Epithelial cell of proximal tubule (primary cell): ENCODE measurements around the gene GPR32. TPM values are rescaled to one million over a fixed set of nuclear protein-coding genes. Genes with fewer than 3 reads are reported as not detected.
"Not testable (repeated sequence)": the region's sequence is repeated elsewhere in the genome, so short reads cannot be mapped to it uniquely, and the experiment has no call there.

Experiments
- DNase-seq: peaks from one replicate; pipeline ENCODE4 v3.0.0-alpha.2; 2011; ENCODE audit warnings: low read depth
- H3K4me3 ChIP-seq: 2 replicates; pipeline ENCODE4 v1.5.1; 2011; ENCODE audit warnings: low read depth, mild to moderate bottlenecking, low read length
- CTCF ChIP-seq: conservative IDR thresholded peaks from 2 replicates; pipeline ENCODE4 v1.5.1; 2012; ENCODE audit warnings: low read depth, mild to moderate bottlenecking, low read length
- total RNA-seq: library from RNA; depleted of rRNA; stranded (reverse); fragments of >200 nt; gene quantifications from 2 replicates; pipeline ENCODE4 v1.2.3, GENCODE V29; 2015

Gene GPR32
- total RNA-seq, 1 donor from 2014 or later: not detected

- H3K4me3 ChIP-seq: no peak overlapping the region
- TF ChIP-seq CTCF: no peak
- DNase-seq: no peak
These were observed 28.6 kb downstream of the GPR32 start for GRCh38 chr19:50798659-50799546.

GRCh38 chr19:50799547-50799851, 29.2 kb downstream of the GPR32 start:
- no peak for TF ChIP-seq CTCF
- DNase-seq: no peak
- H3K4me3 ChIP-seq: no peak overlapping the region

- TF ChIP-seq CTCF: no peak
- DNase-seq: no peak
- H3K4me3 ChIP-seq: no peak overlapping the region
These were observed 30.8 kb downstream of the GPR32 start for GRCh38 chr19:50801107-50801506.

GRCh38 chr19:50803633-50804419, 33.6 kb downstream of the GPR32 start:
- no peak for DNase-seq
- H3K4me3 ChIP-seq: peak overlapping the region; percentile 94
- TF ChIP-seq CTCF: no peak

- H3K4me3 ChIP-seq: peak overlapping the region; percentile 94
- DNase-seq: peak; percentile 85
- no peak for TF ChIP-seq CTCF
These were observed 34.4 kb downstream of the GPR32 start for GRCh38 chr19:50804420-50805272.

GRCh38 chr19:50808856-50809255, 38.6 kb downstream of the GPR32 start:
- H3K4me3 ChIP-seq: no peak overlapping the region
- no peak for DNase-seq
- no peak for TF ChIP-seq CTCF

GRCh38 chr19:50811622-50812238, 41.5 kb downstream of the GPR32 start:
- DNase-seq, H3K4me3 ChIP-seq: not testable (repeated sequence)
